Upper lobe of left lung (tissue), 4 donors: ENCODE measurements around the gene ERG.
A peak's percentile ranks its signal among the peaks of the same experiment; 100 is the strongest.

ENCODE experiments used
- CTCF ChIP-seq, 6 experiments: fragments of 450-650 bp in 4 of 6; fragments of 200-600 bp in 2 of 6; sonication (generic) in 2 of 6; IDR thresholded peaks; one replicate each; pipeline ENCODE4 v1.5.1; 2016 to 2019; ENCODE audit warnings: antibody characterized with exemption in 6 of 6
- EP300 ChIP-seq, 4 donors: sonication (generic); formaldehyde crosslinking; IDR thresholded peaks; one replicate each; pipeline ENCODE4 v1.5.1; 2017; ENCODE audit warnings: antibody characterized with exemption in 4 of 4, control low read depth in 2 of 4
- POLR2AphosphoS5 ChIP-seq, 2 donors: sonication (generic); formaldehyde crosslinking; IDR thresholded peaks; one replicate each; pipeline ENCODE4 v1.5.1; 2017; ENCODE audit warnings: antibody characterized with exemption in 2 of 2

- TF ChIP-seq CTCF (IDR thresholded peaks at IDR 0.05) = peak; percentile 60 to 78 (median 72)
- TF ChIP-seq POLR2AphosphoS5 (IDR thresholded peaks at IDR 0.05) = no peak
- TF ChIP-seq EP300 (IDR thresholded peaks at IDR 0.05) = no peak
Observed at GRCh38 chr21:38352536-38353219, 145.6 kb downstream of the ERG start.
